GM12891 (cell line): Measurements from ENCODE around the gene MRPS35.

Experiments
- POLR2A ChIP-seq: IDR thresholded peaks from 2 replicates; pipeline ENCODE4 v1.6.1; 2011; ENCODE audit warnings: low read depth, low read length, control low read depth
- TAF1 ChIP-seq: IDR thresholded peaks from 2 replicates; pipeline ENCODE4 v1.6.1; 2011; ENCODE audit warnings: low read depth, low read length, control low read depth

DNA sequence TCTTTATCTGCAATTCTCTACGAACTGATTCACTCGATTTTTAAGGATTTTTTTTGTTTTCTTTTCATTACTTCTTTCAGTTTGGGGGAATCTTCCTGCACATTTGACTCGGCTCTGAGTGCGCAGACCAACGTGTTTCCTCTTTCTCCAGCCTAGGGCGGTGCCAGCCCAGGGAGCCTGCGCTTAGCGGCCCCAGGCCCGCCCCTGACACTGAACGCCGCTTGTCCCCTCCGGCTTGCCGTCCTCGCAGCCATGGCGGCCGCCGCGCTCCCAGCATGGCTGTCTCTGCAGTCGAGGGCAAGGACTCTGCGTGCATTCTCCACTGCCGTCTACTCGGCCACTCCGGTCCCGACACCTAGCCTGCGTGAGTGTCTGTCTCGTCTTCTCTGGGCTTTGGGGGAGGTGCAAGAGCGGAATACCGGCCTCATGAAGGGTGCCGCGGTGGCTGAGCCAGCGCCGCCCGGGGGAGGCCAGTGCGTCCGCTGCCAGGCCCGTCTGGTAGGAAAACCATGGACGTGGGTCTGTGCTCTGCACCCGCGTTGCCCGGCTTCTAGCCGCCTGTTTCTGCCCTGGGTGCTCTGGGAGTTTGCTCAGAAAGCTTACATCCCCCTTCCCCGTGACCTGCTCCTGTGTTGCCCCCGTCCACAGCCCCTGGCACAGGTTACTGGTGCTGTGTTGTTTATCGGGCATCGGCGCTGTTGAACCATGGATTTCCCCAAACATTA is at the start of gene MRPS35:
- TF ChIP-seq POLR2A (peak; percentile 97), TAF1 (peak; percentile 96)
